ENCODE results near the gene CCDC18. TPM values are rescaled to one million over a fixed set of nuclear protein-coding genes. Genes with fewer than 3 reads are reported as not detected.

The CCDC18 gene
- polyA plus RNA-seq, 1 donor from 2014 or later, result 5.7 TPM

DNA sequence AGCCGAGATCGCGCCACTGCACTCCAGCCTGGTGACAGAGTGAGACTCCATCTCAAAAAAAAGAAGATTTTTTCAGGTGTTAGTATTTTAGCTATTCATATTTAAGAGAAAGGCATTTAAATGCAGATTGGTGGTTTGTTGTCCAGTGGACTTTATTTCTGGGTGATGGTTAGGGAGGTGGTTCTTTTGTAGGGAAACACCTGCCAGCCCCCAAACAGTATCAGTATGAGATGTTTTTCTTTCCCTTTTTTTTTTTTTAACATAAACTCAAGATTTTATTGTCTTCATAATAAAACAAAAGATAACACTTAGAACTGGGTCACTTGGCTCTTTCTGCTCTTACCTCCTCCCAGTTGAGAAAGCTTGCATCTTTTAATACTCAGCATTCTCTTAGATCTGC lies 9.9 kb downstream of the CCDC18 start:
- H4K20me1 ChIP-seq (ENCODE audit: insufficient read depth), result no peaks in the 10 kb centered on the region
- H3F3A ChIP-seq (ENCODE audit: insufficient read depth, low read length, poor library complexity, severe bottlenecking), result no peaks in the 10 kb centered on the region
- H3K4me3 ChIP-seq (ENCODE audit: low read length), result no peak overlapping the region
- no peaks in the 10 kb centered on the region for H3K9me2 ChIP-seq (ENCODE audit: insufficient read depth, low read length)
- H2AFZ ChIP-seq (ENCODE audit: low read depth, low read length), result no peak overlapping the region
- no peak overlapping the region for H3K9ac ChIP-seq (ENCODE audit: low read length)
- TF ChIP-seq RAD21 (conservative IDR thresholded peaks at IDR 0.05), result no peak
- TF ChIP-seq TAF1 (IDR thresholded peaks at IDR 0.05; ENCODE audit: low read depth), result no peak
- TF ChIP-seq EP300 (conservative IDR thresholded peaks at IDR 0.05; ENCODE audit: poor library complexity, severe bottlenecking), result no peak
- TF ChIP-seq, protein P1, sequence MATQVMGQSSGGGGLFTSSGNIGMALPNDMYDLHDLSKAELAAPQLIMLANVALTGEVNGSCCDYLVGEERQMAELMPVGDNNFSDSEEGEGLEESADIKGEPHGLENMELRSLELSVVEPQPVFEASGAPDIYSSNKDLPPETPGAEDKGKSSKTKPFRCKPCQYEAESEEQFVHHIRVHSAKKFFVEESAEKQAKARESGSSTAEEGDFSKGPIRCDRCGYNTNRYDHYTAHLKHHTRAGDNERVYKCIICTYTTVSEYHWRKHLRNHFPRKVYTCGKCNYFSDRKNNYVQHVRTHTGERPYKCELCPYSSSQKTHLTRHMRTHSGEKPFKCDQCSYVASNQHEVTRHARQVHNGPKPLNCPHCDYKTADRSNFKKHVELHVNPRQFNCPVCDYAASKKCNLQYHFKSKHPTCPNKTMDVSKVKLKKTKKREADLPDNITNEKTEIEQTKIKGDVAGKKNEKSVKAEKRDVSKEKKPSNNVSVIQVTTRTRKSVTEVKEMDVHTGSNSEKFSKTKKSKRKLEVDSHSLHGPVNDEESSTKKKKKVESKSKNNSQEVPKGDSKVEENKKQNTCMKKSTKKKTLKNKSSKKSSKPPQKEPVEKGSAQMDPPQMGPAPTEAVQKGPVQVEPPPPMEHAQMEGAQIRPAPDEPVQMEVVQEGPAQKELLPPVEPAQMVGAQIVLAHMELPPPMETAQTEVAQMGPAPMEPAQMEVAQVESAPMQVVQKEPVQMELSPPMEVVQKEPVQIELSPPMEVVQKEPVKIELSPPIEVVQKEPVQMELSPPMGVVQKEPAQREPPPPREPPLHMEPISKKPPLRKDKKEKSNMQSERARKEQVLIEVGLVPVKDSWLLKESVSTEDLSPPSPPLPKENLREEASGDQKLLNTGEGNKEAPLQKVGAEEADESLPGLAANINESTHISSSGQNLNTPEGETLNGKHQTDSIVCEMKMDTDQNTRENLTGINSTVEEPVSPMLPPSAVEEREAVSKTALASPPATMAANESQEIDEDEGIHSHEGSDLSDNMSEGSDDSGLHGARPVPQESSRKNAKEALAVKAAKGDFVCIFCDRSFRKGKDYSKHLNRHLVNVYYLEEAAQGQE (IDR thresholded peaks at IDR 0.05; ENCODE audit: borderline replicate concordance), result no peak
- TF ChIP-seq, protein P2, sequence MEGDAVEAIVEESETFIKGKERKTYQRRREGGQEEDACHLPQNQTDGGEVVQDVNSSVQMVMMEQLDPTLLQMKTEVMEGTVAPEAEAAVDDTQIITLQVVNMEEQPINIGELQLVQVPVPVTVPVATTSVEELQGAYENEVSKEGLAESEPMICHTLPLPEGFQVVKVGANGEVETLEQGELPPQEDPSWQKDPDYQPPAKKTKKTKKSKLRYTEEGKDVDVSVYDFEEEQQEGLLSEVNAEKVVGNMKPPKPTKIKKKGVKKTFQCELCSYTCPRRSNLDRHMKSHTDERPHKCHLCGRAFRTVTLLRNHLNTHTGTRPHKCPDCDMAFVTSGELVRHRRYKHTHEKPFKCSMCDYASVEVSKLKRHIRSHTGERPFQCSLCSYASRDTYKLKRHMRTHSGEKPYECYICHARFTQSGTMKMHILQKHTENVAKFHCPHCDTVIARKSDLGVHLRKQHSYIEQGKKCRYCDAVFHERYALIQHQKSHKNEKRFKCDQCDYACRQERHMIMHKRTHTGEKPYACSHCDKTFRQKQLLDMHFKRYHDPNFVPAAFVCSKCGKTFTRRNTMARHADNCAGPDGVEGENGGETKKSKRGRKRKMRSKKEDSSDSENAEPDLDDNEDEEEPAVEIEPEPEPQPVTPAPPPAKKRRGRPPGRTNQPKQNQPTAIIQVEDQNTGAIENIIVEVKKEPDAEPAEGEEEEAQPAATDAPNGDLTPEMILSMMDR (IDR thresholded peaks at IDR 0.05; ENCODE audit: poor library complexity, severe bottlenecking), result no peak
- TF ChIP-seq MXI1 (conservative IDR thresholded peaks at IDR 0.05; ENCODE audit: poor library complexity, severe bottlenecking), result no peak
- TF ChIP-seq SMC3 (conservative IDR thresholded peaks at IDR 0.05; ENCODE audit: poor library complexity), result no peak
- TF ChIP-seq EZH2 (IDR thresholded peaks at IDR 0.05; ENCODE audit: borderline replicate concordance, insufficient read depth, low read length, poor library complexity, severe bottlenecking), result no peak
- no peak for TF ChIP-seq POLR2AphosphoS5 (IDR thresholded peaks at IDR 0.05)
- H3K9me3 ChIP-seq (ENCODE audit: low read length), result no peaks in the 10 kb centered on the region
- H3K79me2 ChIP-seq (replicated peaks; ENCODE audit: insufficient read depth, low read length), result no peaks in the 10 kb centered on the region
- H3K27me3 ChIP-seq (ENCODE audit: insufficient read depth, low read depth, low read length), result no peaks in the 10 kb centered on the region
- H3K27ac ChIP-seq (ENCODE audit: low read length), result no peak overlapping the region
- H3K36me3 ChIP-seq (ENCODE audit: insufficient read depth, low read length), result no peaks in the 10 kb centered on the region
- no peak overlapping the region for H3K4me2 ChIP-seq (ENCODE audit: low read length)

DNA sequence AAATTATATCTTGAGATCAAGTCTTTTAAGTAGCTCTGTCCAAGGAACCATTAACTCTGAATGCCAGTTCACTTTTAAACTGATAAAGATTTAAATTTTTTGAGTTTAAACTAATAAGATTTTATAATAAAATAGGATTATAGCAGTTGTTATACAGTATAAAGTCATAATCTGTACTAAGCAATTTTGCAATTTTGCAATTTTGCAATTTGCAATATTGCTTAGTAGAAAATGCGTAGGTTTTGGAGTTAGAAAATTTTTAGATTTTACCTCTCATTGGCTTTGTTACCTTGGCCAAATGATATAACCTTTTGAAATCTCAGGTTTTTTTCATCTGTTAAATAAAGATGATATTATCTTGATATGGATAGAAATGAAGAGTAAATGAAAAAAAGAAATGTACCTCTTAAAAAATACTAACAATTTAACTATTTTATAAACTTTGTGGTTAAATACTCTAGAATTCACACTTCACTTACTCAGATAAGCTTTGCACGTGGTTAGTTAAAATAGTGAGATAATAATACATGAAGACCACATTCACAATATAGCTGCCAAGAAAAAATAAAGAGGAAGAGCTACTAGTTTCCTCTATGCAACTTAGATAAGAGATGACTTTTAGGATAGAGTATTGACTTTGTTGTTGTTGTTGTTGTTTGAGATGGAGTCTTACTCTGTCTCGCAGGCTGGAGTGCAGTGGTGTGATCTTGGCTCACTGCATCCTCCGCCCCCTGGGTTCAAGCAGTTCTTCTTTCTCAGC lies 13.9 kb downstream of the CCDC18 start:
- Histone ChIP-seq H3K4me3 (ENCODE audit: low read length) (no peak overlapping the region), H3F3A (ENCODE audit: insufficient read depth, low read length, poor library complexity, severe bottlenecking) (no peaks in the 10 kb centered on the region), H3K9me2 (ENCODE audit: insufficient read depth, low read length) (no peaks in the 10 kb centered on the region), H3K27me3 (ENCODE audit: insufficient read depth, low read depth, low read length) (no peaks in the 10 kb centered on the region), H3K9me3 (ENCODE audit: low read length) (no peaks in the 10 kb centered on the region), H3K4me2 (ENCODE audit: low read length) (no peak overlapping the region), H3K79me2 (replicated peaks; ENCODE audit: insufficient read depth, low read length) (no peaks in the 10 kb centered on the region), H3K36me3 (ENCODE audit: insufficient read depth, low read length) (no peaks in the 10 kb centered on the region), H3K9ac (ENCODE audit: low read length) (no peak overlapping the region), H3K27ac (ENCODE audit: low read length) (no peak overlapping the region), H4K20me1 (ENCODE audit: insufficient read depth) (no peaks in the 10 kb centered on the region), H2AFZ (ENCODE audit: low read depth, low read length) (no peak overlapping the region)
- TF ChIP-seq RAD21 (conservative IDR thresholded peaks at IDR 0.05) (no peak), EP300 (conservative IDR thresholded peaks at IDR 0.05; ENCODE audit: poor library complexity, severe bottlenecking) (no peak), SMC3 (conservative IDR thresholded peaks at IDR 0.05; ENCODE audit: poor library complexity) (no peak), EZH2 (IDR thresholded peaks at IDR 0.05; ENCODE audit: borderline replicate concordance, insufficient read depth, low read length, poor library complexity, severe bottlenecking) (no peak), TAF1 (IDR thresholded peaks at IDR 0.05; ENCODE audit: low read depth) (no peak), MXI1 (conservative IDR thresholded peaks at IDR 0.05; ENCODE audit: poor library complexity, severe bottlenecking) (no peak), POLR2AphosphoS5 (IDR thresholded peaks at IDR 0.05) (no peak)
- TF ChIP-seq, protein P2 (IDR thresholded peaks at IDR 0.05; ENCODE audit: poor library complexity, severe bottlenecking), result no peak
- TF ChIP-seq, protein P1 (IDR thresholded peaks at IDR 0.05; ENCODE audit: borderline replicate concordance), result no peak
